ENCODE results near the gene AGPAT3.
"Not testable (repeated sequence)": the region's sequence is repeated elsewhere in the genome, so short reads cannot be mapped to it uniquely, and the experiment has no call there.

The AGPAT3 gene

DNA sequence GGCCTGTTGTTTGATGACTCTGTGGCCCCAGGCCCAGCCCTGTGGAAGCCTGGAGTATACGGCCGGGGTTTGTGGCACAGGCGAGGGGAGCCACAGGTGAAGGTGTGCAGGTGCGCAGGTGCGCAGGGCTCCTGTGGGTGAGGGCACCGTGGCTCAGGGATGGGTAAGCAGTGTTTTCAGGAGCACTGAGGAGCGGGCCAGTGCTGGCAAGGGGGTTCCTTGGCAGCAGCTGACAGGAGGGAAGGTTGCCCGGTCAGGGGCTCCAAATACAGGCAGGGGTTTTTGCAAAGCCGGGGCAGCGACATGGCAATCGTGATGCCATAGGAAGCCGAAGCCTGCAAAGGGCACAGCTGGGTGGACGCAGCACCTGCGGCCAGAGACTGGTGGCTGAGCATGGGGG lies 20.7 kb downstream of the AGPAT3 start:
- no peak for DNase-seq

DNA sequence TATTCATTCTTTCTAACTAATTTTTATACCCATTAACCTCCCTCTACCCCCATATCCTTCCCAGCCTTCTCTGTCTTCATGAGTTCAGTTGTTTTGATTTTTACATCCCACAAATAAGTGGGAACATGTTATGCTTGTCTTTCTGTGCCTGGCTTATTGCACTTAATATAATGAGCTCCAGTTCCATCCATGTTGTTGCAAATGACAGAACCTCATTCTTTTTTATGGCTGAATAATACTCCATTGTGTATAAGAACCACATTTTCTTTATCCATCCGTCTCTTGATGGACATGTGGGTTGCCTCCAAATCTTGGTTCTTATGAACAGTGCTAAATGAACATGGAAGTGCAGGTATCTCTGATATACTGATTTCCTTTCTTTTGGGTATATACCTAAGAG lies 21.5 kb downstream of the AGPAT3 start:
- no peak for DNase-seq

DNA sequence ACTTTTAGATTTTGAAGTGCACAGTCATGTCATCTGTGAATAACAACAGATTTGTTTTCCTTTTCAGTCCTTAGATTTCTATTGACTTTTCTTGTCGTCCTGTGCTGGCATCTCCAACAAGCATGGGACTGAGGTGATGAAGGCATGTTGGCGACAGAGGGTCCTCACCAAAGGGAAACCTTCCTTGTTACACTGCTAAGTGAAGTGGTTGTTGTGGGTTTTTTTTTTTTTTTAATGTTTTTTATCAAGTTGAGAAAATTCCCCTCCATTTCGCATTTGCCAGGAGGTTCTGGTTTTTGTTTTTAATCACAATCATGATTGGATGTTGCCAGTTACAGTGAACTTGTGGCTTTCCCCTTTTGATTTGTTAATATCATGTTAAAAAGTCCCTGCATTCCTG lies 24.0 kb downstream of the AGPAT3 start:
- DNase-seq: no peak

DNA sequence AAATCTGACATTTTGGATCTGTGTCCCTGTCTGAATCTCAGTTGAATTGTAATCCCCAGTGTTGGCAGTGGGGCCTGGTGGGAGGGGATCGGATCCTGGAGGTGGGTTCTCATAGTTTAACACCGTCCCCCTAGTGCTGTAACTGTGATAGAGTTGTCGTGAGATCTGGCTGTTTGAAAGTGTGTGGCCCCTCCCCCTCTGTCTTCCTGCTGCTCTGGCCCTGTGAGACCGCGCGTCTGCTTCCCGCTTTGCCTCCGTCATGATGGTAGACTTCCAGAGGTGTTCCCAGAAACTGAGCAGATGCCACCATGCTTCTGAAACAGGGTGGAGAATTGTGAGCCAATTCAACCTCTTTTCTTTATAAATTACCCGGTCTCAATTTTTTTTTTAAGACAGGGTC lies 25.0 kb downstream of the AGPAT3 start:
- DNase-seq: no peak

GRCh38 chr21:43892334-43892733 lies 27.3 kb downstream of the AGPAT3 start:
- no peak for DNase-seq

DNA sequence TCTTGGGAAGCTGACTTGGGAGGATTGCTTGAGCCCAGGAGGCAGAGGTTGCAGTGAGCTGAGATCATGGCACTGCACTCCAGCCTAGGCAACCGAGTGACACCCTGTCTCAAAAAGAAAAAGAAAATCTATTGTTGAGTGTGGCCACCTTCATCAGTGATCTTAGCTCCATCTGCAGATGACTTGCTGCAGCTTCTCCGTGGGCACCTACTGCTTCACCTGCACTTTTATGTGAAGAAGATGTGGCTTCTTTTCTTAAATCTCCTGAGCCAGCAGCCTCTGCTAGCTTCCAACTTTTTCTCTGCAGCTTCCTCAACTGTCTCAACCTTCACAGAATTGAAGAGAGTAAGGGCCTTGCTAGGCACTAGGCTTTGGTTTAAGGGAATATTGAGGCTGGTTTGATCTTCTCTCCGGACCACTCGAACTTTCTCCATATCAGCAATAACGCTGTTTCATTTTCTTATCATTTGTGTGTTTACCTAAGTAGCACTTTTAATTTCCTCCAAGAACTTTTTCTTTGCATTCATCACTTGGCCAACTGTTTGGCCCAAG lies 28.0 kb downstream of the AGPAT3 start:
- DNase-seq: no peak

DNA sequence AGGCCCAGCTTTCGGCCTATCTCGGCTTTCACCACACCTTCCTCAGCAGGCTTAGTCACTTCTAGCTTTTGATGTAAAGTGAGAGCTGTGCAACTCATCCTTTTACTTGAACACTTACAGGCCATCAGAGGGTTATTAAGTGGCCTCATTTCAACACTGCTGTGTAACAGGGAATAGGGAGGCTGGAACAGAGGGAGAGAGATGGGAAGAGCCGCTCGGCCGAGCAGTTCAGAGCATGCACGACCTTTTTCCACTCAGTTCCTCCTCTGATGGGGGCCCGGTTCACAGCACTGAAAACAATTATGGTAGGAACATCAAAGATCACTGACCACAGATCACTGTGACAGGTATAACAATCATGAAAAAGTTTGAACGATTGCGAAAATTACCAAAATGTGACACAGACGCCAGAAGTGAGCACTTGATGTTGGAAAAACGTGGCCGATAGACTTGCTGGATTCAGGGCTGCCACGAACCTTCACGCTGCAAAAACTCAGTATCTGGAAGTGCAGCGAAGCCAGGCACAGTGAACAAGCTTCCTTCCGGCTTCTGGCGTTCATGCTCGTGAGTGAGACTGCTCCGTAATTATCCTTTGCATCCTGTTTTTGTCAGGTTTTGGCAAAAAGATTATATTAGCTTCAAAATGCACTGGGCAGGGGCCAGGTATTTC lies 28.6 kb downstream of the AGPAT3 start:
- DNase-seq: no peak

DNA sequence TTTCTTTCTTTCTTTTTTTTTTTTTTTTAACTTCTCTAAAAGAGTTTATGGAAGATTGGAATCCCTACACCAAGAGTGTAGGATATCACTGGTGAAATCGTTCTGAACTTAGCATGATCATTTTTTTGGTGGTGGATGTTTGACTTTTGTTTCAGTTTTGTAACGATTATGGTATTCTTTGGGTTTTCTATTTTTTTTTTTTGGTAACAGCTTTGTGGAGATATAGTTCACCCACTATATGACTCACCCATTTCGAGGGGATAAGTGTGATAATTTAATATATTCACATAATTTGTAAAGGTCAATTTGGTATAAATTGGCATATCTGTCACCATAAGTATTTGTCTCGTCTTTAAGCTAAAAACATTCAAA lies 29.2 kb downstream of the AGPAT3 start:
- no peak for DNase-seq

- no peak for DNase-seq
Measured at GRCh38 chr21:43895196-43895595, 30.2 kb downstream of the AGPAT3 start.

GRCh38 chr21:43896696-43897299 lies 31.8 kb downstream of the AGPAT3 start:
- not testable (repeated sequence) for DNase-seq

DNA sequence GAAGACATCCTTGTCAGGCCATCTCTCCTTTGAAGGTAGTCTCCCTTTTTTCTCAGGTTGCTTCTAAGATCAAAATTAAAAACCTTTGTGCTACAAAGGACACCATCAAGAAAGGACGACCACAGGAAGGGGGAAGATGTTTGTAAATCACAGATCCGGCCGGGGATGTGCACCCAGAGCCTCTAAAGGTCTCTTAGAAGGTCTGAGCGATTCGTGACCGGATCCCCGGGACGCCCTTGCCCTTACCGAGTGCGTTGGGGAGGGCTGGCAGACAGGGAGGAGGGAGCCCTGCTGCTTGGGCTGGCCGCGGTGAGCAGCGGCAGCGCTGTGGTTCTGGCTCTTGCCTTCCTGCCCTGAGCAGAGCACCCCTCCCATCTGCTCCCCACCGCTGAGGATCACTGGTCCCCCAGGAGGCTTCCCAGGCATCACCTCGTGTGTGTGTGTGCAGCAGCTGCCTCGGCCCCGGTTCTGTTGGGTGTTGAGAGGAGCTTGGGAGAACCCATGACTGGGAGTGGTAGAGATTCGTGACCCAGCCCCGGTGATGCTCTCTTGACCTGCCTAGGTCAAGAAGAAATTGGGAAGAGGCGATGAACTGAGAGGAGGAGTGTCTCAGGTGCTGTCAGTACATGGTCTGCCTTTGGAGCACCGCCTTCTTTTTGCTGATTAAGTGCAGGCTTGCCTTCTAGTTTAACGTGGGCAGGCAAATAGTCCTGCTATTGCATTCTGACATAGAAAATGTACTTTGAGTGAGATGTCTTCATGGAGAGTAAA lies 34.5 kb downstream of the AGPAT3 start:
- DNase-seq: no peak

DNA sequence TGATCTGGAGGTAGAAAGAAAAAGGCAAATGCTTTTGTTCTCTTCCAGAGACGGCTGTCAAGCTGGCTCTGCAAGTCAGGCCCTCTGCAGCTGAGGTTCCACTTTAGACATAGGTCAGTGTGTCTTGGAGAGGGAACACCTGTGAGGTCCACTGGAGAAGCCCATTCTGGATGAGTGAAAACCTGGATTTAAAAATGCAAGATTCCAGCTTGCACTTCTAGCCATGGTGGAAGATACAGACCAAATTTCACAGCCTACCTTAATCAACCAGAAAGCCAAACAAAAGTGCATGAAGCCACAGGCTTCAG lies 35.0 kb downstream of the AGPAT3 start:
- no peak for DNase-seq

- no peak for DNase-seq
Measured at GRCh38 chr21:43900690-43901089, 35.7 kb downstream of the AGPAT3 start.

GRCh38 chr21:43902441-43902840 lies 37.4 kb downstream of the AGPAT3 start:
- no peak for DNase-seq

DNA sequence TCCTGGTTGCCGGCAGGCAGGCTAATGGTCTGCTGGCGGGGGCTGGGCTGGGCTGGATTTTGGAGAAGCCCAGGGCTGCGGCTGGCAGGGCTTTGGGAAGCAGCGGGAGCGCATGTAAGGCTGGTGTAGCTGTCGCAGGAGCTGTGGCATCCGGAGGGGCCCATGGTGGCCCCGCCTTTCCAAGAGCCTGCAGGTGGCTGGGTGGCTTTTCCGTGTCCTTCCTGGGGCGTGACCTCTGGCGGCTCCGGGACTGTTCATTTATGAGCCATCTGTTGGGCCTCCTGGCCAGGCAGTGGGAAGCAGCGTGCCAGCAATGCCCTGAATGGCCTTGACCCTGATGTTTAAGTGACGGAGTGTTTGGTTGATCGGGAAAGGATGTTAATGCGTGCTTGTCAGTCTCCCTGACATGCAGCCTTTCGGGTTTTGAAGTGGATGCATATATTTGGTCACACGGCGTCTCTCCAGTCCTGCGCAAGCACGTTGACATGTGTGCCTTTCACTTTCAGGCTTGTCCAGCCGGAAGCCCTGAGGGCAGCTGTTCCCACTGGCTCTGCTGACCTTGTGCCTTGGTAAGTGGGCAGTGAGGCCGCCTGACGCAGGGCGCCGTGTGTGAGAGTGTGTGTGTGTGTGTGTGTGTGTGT lies 38.5 kb downstream of the AGPAT3 start:
- DNase-seq: no peak

GRCh38 chr21:43904331-43904781 lies 39.3 kb downstream of the AGPAT3 start:
- no peak for DNase-seq

- no peak for DNase-seq
Measured at GRCh38 chr21:43905726-43906455, 40.9 kb downstream of the AGPAT3 start.

DNA sequence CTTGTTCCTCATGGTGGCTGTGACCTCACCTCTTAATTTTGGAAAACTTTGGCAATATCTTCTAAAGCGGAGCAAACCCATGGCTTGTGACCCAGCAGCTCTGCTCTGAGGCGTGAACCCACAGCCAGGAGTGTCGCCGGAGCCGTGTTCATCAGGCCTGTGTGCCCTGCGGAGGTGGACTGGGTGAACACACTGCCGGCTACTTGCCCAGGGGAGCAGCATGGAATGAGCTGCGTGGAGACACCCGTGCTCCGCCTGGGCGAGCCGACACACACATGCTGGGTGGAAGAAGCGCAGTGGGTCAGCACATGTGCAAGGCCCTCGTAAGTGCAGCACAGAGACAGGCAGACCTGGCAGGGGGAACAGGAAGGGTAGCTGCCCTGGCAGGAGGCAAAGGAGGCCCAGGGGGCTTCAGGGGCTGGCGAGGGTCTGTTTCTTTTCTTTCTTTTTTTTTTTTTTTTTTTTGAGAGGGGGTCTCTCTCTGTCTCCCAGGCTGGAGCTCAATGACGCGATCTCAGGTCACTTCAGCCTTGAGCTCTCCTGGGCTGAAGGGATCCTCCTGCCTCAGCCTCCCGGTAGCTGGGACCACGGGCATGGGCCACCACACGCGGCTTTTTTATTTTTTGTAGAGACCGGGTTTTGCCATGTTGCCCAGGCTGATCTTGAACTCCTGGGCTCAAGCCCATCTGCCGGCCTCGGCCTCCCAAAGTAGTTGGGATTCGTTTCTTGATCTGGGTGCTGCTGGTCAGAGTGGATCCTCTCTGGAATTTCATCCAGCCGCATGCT lies 41.8 kb downstream of the AGPAT3 start:
- DNase-seq: no peak

- DNase-seq: no peak
Measured at GRCh38 chr21:43907751-43908150, 42.7 kb downstream of the AGPAT3 start.

GRCh38 chr21:43908167-43908566 lies 43.1 kb downstream of the AGPAT3 start:
- no peak for DNase-seq

DNA sequence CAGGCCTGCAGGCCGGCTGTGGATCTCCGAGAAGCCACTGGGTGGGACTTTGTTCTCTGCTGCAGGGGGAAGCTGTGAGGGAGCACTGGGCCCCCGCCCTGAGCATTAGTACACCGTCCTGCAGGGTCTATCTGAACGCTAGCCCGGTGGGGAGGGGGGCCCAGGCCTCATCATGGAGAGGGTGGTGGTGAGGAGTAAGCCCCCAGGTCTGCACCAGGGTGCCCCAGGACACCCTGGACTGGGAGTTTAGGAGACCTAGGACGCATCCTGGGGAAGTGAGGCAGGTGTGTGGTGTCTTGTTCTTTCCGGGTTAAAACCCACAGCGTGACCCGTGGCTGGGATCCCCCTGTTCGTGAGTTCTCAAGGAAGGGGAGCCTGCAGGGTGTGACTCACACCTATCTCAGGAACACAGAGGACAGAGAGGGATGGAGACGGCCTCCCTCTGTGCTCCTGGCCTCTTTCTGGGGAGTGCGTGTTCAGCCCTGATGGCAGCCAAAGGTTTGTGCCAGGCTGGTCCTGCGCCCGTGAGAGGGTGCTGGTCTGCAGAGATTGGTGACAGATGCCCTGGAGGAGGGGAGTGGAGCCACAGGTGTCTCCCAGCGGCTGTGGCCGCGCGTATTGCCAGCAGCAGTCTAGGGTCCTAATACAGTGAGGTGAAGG lies 44.8 kb downstream of the AGPAT3 start:
- DNase-seq: no peak

- DNase-seq: no peak
Measured at GRCh38 chr21:43910460-43910859, 45.4 kb downstream of the AGPAT3 start.
